HEK293T (cell line): ENCODE data around the gene TMBIM1.

ENCODE experiments used
- CTCF ChIA-PET: fragments of 350-600 bp; formaldehyde crosslinking; extraction: SDS; loops from one replicate; lab custom pipeline; 2021; ENCODE audit warnings: antibody characterized with exemption, inconsistent platforms; lab: Yijun Ruan, JAX
- POLR2A ChIA-PET: fragments of 350-600 bp; formaldehyde crosslinking; extraction: SDS; loops from one replicate; lab custom pipeline; 2020; ENCODE audit warnings: antibody characterized with exemption, inconsistent platforms; lab: Yijun Ruan, JAX
- DNase-seq: peaks from one replicate; pipeline ENCODE4 v3.0.0; 2012; ENCODE audit warnings: mixed read lengths; ENCODE audit errors: extremely low spot score
- ARNT ChIP-seq: fragments of 450-650 bp; IDR thresholded peaks from 2 replicates; pipeline ENCODE4 v1.6.1; 2017; ENCODE audit warnings: mild to moderate bottlenecking
- BHLHE40 ChIP-seq: fragments of 450-650 bp; IDR thresholded peaks from 2 replicates; pipeline ENCODE4 v1.6.1; 2016; ENCODE audit warnings: mild to moderate bottlenecking, moderate library complexity, borderline replicate concordance
- CTBP1 ChIP-seq: fragments of 450-650 bp; IDR thresholded peaks from 2 replicates; pipeline ENCODE4 v1.6.1; 2016; ENCODE audit warnings: borderline replicate concordance
- ELF4 ChIP-seq: fragments of 450-650 bp; IDR thresholded peaks from 2 replicates; pipeline ENCODE4 v1.6.1; 2017; ENCODE audit warnings: antibody characterized with exemption
- FOXA1 ChIP-seq: fragments of 450-650 bp; IDR thresholded peaks from 2 replicates; pipeline ENCODE4 v1.6.1; 2016; ENCODE audit warnings: mild to moderate bottlenecking
- FOXK2 ChIP-seq: fragments of 450-650 bp; IDR thresholded peaks from 2 replicates; pipeline ENCODE4 v1.6.1; 2016; ENCODE audit warnings: mild to moderate bottlenecking
- FOXM1 ChIP-seq: fragments of 450-650 bp; IDR thresholded peaks from 2 replicates; pipeline ENCODE4 v1.6.1; 2017; ENCODE audit warnings: mild to moderate bottlenecking, borderline replicate concordance
- HDGF ChIP-seq: fragments of 450-650 bp; IDR thresholded peaks from 2 replicates; pipeline ENCODE4 v1.6.1; 2017; ENCODE audit warnings: antibody characterized with exemption, borderline replicate concordance
- L3MBTL2 ChIP-seq: fragments of 450-650 bp; conservative IDR thresholded peaks from 2 replicates; pipeline ENCODE4 v1.6.1; 2016; ENCODE audit warnings: mild to moderate bottlenecking
- LEF1 ChIP-seq: fragments of 450-650 bp; IDR thresholded peaks from 2 replicates; pipeline ENCODE4 v1.6.1; 2017; ENCODE audit warnings: mild to moderate bottlenecking, borderline replicate concordance
- NFRKB ChIP-seq: fragments of 450-650 bp; IDR thresholded peaks from 2 replicates; pipeline ENCODE4 v1.6.1; 2016; ENCODE audit warnings: mild to moderate bottlenecking, moderate library complexity
- SP1 ChIP-seq: fragments of 450-650 bp; IDR thresholded peaks from 2 replicates; pipeline ENCODE4 v1.6.1; 2017
- SUZ12 ChIP-seq: fragments of 450-650 bp; IDR thresholded peaks from 2 replicates; pipeline ENCODE4 v1.6.1; 2016; ENCODE audit warnings: mild to moderate bottlenecking
- TARDBP ChIP-seq: fragments of 450-650 bp; IDR thresholded peaks from 2 replicates; pipeline ENCODE4 v1.6.1; 2016
- ZNF384 ChIP-seq: fragments of 450-650 bp; IDR thresholded peaks from 2 replicates; pipeline ENCODE4 v1.6.1; 2016
- TF ChIP-seq, protein P1 (sequence below): fragments of 450-650 bp; IDR thresholded peaks from 2 replicates; pipeline ENCODE4 v1.6.1; 2016

Gene TMBIM1

DNA sequence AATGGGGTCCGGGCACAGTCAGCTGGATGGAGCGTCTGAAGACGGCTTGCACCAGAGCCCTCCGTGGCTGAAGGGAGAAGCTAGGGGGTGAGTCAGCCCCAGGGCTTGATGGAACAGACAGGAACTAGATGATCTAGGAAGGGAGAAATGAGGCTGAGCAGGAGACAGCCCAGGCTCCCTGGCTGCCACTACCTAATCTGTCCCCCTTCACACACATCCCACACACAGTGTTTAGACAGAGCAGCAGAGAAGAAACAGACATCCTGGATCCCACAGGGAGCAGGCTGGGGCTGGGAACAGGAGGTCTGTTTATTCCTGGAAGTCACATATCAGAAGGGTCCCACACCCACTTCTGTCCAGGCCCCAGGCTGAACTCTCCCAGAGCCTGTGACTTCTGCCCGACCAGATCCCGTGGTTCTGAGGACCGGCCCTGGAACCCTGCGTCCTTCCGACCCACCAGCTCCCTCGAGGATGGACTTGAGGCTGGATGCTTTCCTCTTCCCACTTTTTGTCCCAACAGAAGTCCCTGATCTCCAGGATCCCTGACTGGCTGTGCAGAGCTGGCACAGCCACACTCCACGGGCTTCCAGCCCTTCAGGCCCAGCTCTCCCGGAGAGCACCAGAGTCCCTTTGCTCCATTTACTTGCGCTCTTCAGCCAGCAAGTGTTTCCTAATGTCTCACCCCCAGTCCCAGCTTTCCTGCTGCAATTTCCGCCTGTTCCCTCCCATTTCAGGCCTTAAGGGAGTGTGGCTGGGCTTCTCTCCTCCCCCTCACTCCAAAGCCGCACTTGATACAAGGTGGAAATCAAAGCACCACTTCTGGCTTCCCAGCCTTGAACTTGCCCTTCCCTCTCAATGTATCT lies 33.0 kb downstream of the TMBIM1 start:
- TF ChIP-seq ZNF384 (no peak), HDGF (no peak), LEF1 (no peak), NFRKB (no peak), SP1 (no peak), L3MBTL2 (no peak), TARDBP (no peak), ARNT (no peak), FOXA1 (no peak)
- TF ChIP-seq, protein P1, sequence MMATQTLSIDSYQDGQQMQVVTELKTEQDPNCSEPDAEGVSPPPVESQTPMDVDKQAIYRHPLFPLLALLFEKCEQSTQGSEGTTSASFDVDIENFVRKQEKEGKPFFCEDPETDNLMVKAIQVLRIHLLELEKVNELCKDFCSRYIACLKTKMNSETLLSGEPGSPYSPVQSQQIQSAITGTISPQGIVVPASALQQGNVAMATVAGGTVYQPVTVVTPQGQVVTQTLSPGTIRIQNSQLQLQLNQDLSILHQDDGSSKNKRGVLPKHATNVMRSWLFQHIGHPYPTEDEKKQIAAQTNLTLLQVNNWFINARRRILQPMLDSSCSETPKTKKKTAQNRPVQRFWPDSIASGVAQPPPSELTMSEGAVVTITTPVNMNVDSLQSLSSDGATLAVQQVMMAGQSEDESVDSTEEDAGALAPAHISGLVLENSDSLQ: no peak
- POLR2A ChIA-PET: interaction anchor here (1.0 kb wide), 1 partner anchor 11 kb away, joined by 6 read pairs; the partner anchor contains the start of genes AAMP and PNKD
- no peak for DNase-seq
- CTCF ChIA-PET: no interaction called here

DNA sequence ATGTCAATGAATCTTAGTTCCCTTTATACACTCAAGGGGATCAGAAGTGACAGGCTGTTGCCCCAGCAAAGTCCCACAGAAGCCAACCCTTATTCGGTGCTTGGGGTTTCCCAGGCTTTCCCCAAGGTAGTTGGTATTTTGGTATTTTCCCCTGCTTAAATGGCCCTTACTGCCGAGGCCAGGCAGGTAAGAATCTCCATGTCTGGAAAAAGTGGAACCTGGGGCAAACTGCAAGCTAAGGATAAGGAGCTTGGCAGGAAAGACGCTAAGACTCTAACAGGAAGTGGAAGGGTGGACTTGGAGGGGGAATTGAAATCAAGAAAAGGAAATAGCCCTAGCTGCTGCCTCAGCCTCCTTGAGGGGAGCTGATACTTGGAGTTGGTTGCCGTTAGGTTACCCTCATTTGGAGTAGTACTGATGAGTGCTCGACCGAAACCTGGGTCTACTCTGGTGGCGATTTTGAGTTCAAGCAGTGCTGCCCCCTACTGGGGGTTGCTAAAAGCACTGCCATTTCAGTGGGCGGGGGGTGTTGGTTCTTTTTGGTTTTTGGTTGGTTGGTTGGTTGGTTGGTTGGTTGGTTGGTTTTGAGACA lies 34.8 kb downstream of the TMBIM1 start:
- POLR2A ChIA-PET: no interaction called here
- DNase-seq: peak; percentile 72
- TF ChIP-seq ZNF384 (no peak), BHLHE40 (no peak), FOXK2 (no peak), SP1 (no peak), TARDBP (no peak), LEF1 (no peak), NFRKB (no peak)
- TF ChIP-seq, protein P1: no peak
- CTCF ChIA-PET: interaction anchor here (0.6 to 1.4 kb wide), 7 partner anchors 11 to 304 kb away, joined by 3 to 5 read pairs (median 4); no protein-coding TSS in a partner anchor

DNA sequence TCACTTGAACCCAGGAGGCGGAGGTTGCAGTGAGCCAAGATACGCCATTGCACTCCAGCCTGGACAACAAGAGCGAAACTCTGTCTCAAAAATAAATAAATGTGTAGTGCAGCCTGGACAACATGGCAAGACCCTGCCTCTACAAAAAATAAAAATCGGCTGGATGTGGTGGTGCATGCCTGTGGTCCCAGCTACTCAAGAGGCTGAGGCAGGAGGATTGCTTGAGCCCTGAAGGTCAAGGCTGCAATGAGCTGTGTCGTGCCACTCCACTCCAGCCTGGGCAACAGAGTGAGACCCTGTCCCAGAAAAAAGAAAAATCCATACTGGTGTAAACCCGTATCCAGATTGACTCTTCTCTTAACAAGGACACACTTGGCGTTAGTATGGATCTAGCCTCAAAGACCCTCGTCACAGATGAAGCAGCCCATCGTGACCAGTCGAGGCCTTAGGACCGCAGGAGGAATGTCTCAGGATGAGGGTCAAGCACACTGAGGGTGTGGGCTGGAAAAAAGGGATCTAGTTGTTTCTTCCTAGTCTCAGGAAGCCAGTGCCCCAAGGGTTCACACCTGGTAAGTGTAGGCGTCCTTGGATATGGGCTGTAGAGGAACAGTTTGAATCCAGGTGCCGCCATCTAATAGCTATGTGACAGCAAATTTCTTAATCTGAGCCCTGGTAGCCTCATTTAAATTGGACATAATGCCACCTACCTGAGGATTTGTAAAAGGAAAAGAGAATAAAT lies 35.5 kb downstream of the TMBIM1 start:
- CTCF ChIA-PET: interaction anchor here (0.6 to 1.4 kb wide), 6 partner anchors 10 to 305 kb away, joined by 3 to 5 read pairs (median 4); no protein-coding TSS in a partner anchor
- no peak for DNase-seq
- POLR2A ChIA-PET: no interaction called here
- TF ChIP-seq SP1: no peak

DNA sequence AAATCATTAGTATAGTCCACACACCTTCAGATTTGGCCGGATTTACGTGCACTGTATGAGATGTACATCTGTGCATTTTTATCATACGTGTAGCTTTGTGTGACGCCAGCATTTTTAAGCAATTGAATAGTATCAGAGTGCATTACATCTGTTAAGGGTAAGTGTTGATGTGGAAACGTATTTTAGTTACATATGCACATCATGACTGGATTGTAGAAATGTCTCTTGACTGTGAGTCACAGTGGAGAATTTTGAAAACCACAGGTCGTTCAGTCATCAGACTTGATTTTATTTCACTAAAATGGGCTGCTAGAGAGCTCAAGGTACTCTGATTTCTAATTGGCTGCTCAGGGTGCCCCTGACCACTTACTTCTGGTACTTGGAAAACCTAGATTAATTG lies 36.9 kb downstream of the TMBIM1 start:
- ChIA-PET CTCF (interaction anchor here (0.7 kb wide), 1 partner anchor 15 kb away, joined by 4 read pairs; the partner anchor contains the start of genes AAMP and PNKD), POLR2A (interaction anchor here (2.2 kb wide), 1 partner anchor 15 kb away, joined by 11 read pairs; the partner anchor contains the start of genes AAMP and PNKD)
- TF ChIP-seq FOXK2 (no peak), SUZ12 (no peak)
- no peak for DNase-seq

DNA sequence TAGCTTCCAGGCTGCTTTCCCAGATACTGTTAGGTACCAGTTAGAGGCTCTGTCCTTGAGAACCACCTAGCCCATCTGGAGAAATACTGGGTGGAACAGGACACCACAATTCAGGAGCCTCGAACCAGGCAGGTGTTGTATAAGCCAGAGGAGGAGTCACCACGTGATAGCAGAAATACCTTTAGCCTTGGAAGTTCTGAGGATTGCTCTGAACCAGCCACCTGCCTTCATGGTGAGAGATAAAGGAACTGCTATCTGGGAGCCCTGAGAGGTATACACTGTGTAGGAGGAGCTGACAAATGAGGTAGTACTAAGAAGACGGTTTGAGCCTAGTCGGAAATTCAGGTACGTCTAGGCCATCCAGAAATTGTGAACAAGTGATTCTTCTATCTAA lies 39.1 kb downstream of the TMBIM1 start:
- TF ChIP-seq LEF1: no peak
- no peak for TF ChIP-seq ZNF384
- no peak for TF ChIP-seq CTBP1
- no peak for TF ChIP-seq FOXM1
- no peak for TF ChIP-seq FOXA1
- TF ChIP-seq SP1: no peak
- no peak for TF ChIP-seq ELF4
- no peak for TF ChIP-seq L3MBTL2
- no peak for TF ChIP-seq TARDBP
- no peak for TF ChIP-seq ARNT
- TF ChIP-seq NFRKB: no peak
- no peak for TF ChIP-seq FOXK2
- TF ChIP-seq, protein P1: no peak
- no peak for TF ChIP-seq SUZ12
- TF ChIP-seq HDGF: no peak
- TF ChIP-seq BHLHE40: no peak
- POLR2A ChIA-PET: interaction anchor here (0.7 kb wide), 1 partner anchor 17 kb away, joined by 3 read pairs; the partner anchor contains the start of genes AAMP and PNKD
- DNase-seq: no peak
- CTCF ChIA-PET: interaction anchor here (0.9 kb wide), 1 partner anchor 23 kb away, joined by 4 read pairs; no protein-coding TSS in a partner anchor
